Hepatocyte (in vitro differentiated cells): Measurements from ENCODE around the gene UGGT2. TPM values are rescaled to one million over a fixed set of nuclear protein-coding genes. Genes with fewer than 3 reads are reported as not detected.

ENCODE experiments used
- DNase-seq: peaks from one replicate; pipeline ENCODE4 v3.0.0-alpha.2; 2016; ENCODE audit warnings: low spot score
- H2AFZ ChIP-seq: fragments of 200-600 bp; sonication (generic); 2 replicates; pipeline ENCODE4 v1.6.0; 2016; ENCODE audit warnings: antibody characterized with exemption, mild to moderate bottlenecking
- H3K27ac ChIP-seq: fragments of 200-600 bp; sonication (generic); 2 replicates; pipeline ENCODE4 v1.5.1; 2016; ENCODE audit warnings: mild to moderate bottlenecking
- H3K27me3 ChIP-seq: fragments of 200-600 bp; sonication (generic); 2 replicates; pipeline ENCODE4 v1.6.1; 2016
- H3K36me3 ChIP-seq: fragments of 200-600 bp; sonication (generic); replicated peaks from 2 replicates; pipeline ENCODE4 v1.5.1; 2016; ENCODE audit warnings: low read depth; ENCODE audit not compliant: insufficient read depth
- H3K4me1 ChIP-seq: fragments of 200-600 bp; sonication (generic); 2 replicates; pipeline ENCODE4 v1.5.1; 2016; ENCODE audit warnings: mild to moderate bottlenecking, moderate library complexity; ENCODE audit not compliant: insufficient read depth
- H3K4me2 ChIP-seq: fragments of 200-600 bp; sonication (generic); 2 replicates; pipeline ENCODE4 v1.6.0; 2016
- H3K4me3 ChIP-seq: fragments of 200-600 bp; sonication (generic); 2 replicates; pipeline ENCODE4 v1.5.1; 2016; ENCODE audit warnings: mild to moderate bottlenecking
- H3K79me2 ChIP-seq: fragments of 200-600 bp; sonication (generic); 2 replicates; pipeline ENCODE4 v1.6.0; 2017; ENCODE audit warnings: mild to moderate bottlenecking
- H3K9me2 ChIP-seq: fragments of 200-600 bp; sonication (generic); replicated peaks from 2 replicates; pipeline ENCODE4 v1.6.0; 2017; ENCODE audit warnings: mild to moderate bottlenecking; ENCODE audit not compliant: insufficient read depth
- H3K9me3 ChIP-seq: fragments of 200-600 bp; sonication (generic); 2 replicates; pipeline ENCODE4 v1.5.1; 2016; ENCODE audit warnings: low read depth, mild to moderate bottlenecking
- H4K20me1 ChIP-seq: fragments of 200-600 bp; sonication (generic); 2 replicates; pipeline ENCODE4 v1.6.0; 2016; ENCODE audit warnings: mild to moderate bottlenecking; ENCODE audit not compliant: insufficient read depth, poor library complexity, severe bottlenecking
- EZH2 ChIP-seq: fragments of 200-600 bp; sonication (generic); IDR thresholded peaks from 2 replicates; pipeline ENCODE4 v1.6.1; 2016; ENCODE audit warnings: antibody characterized with exemption, mild to moderate bottlenecking, borderline replicate concordance
- EZH2phosphoT487 ChIP-seq: fragments of 200-600 bp; sonication (generic); IDR thresholded peaks from one replicate; pipeline ENCODE4 v1.6.1; 2018; ENCODE audit warnings: antibody characterized with exemption, mild to moderate bottlenecking, low read depth, moderate library complexity; ENCODE audit not compliant: unreplicated experiment, severe bottlenecking
- WGBS: methylation state at CpG from one replicate; pipeline ENCODE4 v1.1.6; 2016; ENCODE audit warnings: low lambda C conversion rate; ENCODE audit errors: missing lambda C conversion rate; 5-methylcytosine and 5-hydroxymethylcytosine counted together
- polyA plus RNA-seq: library from polyadenylated mRNA; unstranded; fragments of >200 nt; fragmentation: Nextera tagmentation; extraction: Ambion mirVana; gene quantifications from 2 replicates; pipeline ENCODE4 v1.2.1, GENCODE V29; 2016
- total RNA-seq: library from RNA; depleted of rRNA; stranded (reverse); fragments of >200 nt; gene quantifications from 2 replicates; pipeline ENCODE4 v1.2.3, GENCODE V29; 2014
- TF ChIP-seq, protein P1 (sequence below): fragments of 200-600 bp; sonication (generic); IDR thresholded peaks from 2 replicates; pipeline ENCODE4 v1.5.1; 2016; ENCODE audit warnings: antibody characterized with exemption, mild to moderate bottlenecking; ENCODE audit not compliant: poor library complexity

The UGGT2 gene
- total and polyA plus RNA-seq, 2 experiments from 2014 or later = 23.6 to 60.3 TPM

DNA sequence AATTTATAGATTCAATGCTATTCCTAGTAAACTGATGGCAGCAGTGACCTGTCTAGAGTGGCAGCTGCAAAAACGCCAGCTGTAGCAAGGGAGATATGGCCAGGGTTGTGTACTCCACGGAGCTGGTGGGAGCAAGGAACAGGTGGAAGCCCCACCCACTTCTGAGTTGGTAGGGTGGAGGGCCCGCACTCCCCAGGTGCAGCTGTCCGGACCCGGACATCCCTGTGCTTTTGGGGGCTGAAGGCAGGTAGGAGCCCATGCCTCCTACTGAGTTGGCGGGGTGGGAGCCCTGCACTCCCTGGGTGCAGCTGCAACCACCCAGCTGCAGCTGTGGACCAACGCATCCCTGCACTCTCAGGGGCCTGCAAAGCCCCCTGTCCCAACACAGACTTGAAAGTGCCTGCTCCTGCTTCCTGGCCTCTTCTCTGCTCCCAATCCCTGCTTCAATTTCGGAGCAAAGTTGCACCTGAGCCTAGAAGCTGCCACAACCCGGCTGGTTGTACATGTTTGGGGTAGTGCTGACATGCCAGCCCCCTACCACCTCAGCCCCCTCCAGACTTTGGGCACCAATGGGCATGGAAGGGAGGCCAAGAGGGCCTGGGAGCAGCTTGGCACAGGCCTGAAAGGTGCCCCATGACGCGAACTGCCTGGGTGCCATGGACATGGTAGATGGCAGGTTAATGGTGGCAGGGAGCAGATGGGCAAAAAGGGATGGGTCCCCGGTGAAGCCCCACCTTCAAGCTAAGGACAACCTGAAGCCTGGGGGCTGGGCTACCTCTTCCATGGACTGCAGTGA lies 19.8 kb downstream of the UGGT2 start:
- H3K9me2 ChIP-seq = no peaks in the 10 kb centered on the region
- H3K9me3 ChIP-seq = no peaks in the 10 kb centered on the region
- no peaks in the 10 kb centered on the region for H3K36me3 ChIP-seq
- H3K4me1 ChIP-seq = no peaks in the 10 kb centered on the region
- TF ChIP-seq EZH2 (no peak), EZH2phosphoT487 (no peak)
- TF ChIP-seq, protein P1, sequence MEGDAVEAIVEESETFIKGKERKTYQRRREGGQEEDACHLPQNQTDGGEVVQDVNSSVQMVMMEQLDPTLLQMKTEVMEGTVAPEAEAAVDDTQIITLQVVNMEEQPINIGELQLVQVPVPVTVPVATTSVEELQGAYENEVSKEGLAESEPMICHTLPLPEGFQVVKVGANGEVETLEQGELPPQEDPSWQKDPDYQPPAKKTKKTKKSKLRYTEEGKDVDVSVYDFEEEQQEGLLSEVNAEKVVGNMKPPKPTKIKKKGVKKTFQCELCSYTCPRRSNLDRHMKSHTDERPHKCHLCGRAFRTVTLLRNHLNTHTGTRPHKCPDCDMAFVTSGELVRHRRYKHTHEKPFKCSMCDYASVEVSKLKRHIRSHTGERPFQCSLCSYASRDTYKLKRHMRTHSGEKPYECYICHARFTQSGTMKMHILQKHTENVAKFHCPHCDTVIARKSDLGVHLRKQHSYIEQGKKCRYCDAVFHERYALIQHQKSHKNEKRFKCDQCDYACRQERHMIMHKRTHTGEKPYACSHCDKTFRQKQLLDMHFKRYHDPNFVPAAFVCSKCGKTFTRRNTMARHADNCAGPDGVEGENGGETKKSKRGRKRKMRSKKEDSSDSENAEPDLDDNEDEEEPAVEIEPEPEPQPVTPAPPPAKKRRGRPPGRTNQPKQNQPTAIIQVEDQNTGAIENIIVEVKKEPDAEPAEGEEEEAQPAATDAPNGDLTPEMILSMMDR = no peak
- no peaks in the 10 kb centered on the region for H3K27me3 ChIP-seq
- H3K4me2 ChIP-seq = no peak overlapping the region
- no peak overlapping the region for H2AFZ ChIP-seq
- no peak overlapping the region for H3K4me3 ChIP-seq
- no peak overlapping the region for H3K27ac ChIP-seq
- 93% methylated on average over 12 of the region's 12 CpGs for WGBS
- peaks cover 48% of the 10 kb centered on the region for H3K79me2 ChIP-seq
- no peaks in the 10 kb centered on the region for H4K20me1 ChIP-seq
- no peak for DNase-seq

DNA sequence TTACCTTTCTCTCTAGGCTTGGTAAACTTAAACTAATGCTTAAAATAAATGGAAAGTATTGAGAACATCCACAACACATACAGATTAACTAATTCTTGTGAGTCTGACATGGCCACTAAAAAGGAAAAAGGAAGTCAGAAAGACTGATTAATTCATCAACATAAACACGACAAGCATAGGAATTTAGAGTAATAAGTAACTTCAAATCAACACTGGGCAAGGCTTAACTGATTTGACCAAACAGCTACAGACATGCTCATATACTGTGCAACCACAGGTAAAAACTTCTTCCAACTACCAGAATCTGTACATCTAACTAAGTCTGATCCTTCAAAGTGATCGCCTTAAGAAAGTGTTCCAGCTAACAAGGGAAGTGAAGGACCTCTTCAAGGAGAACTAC lies 20.5 kb downstream of the UGGT2 start:
- H3K27ac ChIP-seq = no peak overlapping the region
- H4K20me1 ChIP-seq = no peaks in the 10 kb centered on the region
- H3K4me2 ChIP-seq = no peak overlapping the region
- whole genome bisulfite sequencing = 70% methylated on average over 2 of the region's 2 CpGs
- H3K9me2 ChIP-seq = no peaks in the 10 kb centered on the region
- no peaks in the 10 kb centered on the region for H3K4me1 ChIP-seq
- no peak overlapping the region for H3K4me3 ChIP-seq
- H2AFZ ChIP-seq = no peak overlapping the region
- TF ChIP-seq, protein P1 = no peak
- no peak for TF ChIP-seq EZH2
- no peaks in the 10 kb centered on the region for H3K9me3 ChIP-seq
- H3K27me3 ChIP-seq = no peaks in the 10 kb centered on the region
- DNase-seq = no peak
- peaks cover 44% of the 10 kb centered on the region for H3K79me2 ChIP-seq
- no peaks in the 10 kb centered on the region for H3K36me3 ChIP-seq

DNA sequence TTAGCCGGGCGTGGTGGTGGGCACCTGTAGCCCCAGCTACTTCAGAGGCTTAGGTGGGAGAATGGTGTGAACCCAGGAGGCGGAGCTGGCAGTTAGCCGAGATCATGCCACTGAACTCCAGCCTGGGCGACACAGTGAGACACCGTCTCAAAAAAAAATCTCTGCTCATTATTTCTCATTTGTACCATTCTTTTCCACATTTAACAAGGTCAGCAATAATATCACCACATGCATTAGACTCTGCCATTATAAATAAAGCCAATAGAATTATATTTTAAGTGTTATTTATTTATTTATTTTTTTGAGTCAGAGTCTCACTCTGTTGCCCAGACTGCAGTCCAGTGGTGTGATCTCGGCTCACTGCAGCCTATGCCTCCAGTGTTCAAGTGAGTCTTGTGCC lies 24.2 kb downstream of the UGGT2 start:
- Histone ChIP-seq H3K4me1 (no peaks in the 10 kb centered on the region), H3K4me3 (no peak overlapping the region), H4K20me1 (no peaks in the 10 kb centered on the region), H3K79me2 (peaks cover 9% of the 10 kb centered on the region), H2AFZ (no peak overlapping the region), H3K9me3 (no peaks in the 10 kb centered on the region), H3K4me2 (no peak overlapping the region), H3K27ac (no peak overlapping the region), H3K27me3 (no peaks in the 10 kb centered on the region), H3K36me3 (no peaks in the 10 kb centered on the region), H3K9me2 (no peaks in the 10 kb centered on the region)
- no peak for DNase-seq
- TF ChIP-seq, protein P1 = no peak
- TF ChIP-seq EZH2 (no peak), EZH2phosphoT487 (no peak)
- 98% methylated on average over 7 of the region's 7 CpGs for WGBS
